ENCODE results near the gene HOMER2. TPM values are rescaled to one million over a fixed set of nuclear protein-coding genes. Genes with fewer than 3 reads are reported as not detected.
"Not testable (repeated sequence)": the region's sequence is repeated elsewhere in the genome, so short reads cannot be mapped to it uniquely, and the experiment has no call there.

Gene HOMER2
- polyA plus RNA-seq, 1 donor: 34.8 TPM

DNA sequence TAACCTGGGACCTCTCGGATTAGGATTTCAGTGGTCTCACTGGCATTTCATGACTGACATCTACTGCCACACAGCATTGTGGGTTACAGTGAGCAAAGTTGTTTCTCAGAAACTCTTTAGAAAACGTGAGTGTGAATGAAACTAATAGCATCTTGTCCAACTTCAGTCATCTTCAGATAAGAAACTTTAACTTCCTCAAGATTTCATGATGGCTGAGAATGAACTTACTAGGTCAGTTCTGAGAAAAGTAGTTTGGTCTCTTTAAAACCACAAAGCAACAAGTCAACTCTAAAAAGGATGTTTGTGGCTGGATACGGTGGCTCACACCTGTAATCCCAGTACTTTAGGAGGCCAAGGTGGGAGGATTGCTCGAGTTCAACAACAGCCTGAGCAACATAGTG, 14.2 kb upstream of the HOMER2 start:
- no peak for DNase-seq (ENCODE audit: low read depth)

- no peak for DNase-seq (ENCODE audit: low read depth)
These were observed 12.4 kb upstream of the HOMER2 start for GRCh38 chr15:82964890-82965289.

GRCh38 chr15:82963471-82964341, 11.2 kb upstream of the HOMER2 start:
- DNase-seq (ENCODE audit: low read depth): no peak

GRCh38 chr15:82960766-82961165, 8.2 kb upstream of the HOMER2 start:
- DNase-seq (ENCODE audit: low read depth): no peak

- no peak for DNase-seq (ENCODE audit: low read depth)
These were observed 6.9 kb upstream of the HOMER2 start for GRCh38 chr15:82959423-82959822.

DNA sequence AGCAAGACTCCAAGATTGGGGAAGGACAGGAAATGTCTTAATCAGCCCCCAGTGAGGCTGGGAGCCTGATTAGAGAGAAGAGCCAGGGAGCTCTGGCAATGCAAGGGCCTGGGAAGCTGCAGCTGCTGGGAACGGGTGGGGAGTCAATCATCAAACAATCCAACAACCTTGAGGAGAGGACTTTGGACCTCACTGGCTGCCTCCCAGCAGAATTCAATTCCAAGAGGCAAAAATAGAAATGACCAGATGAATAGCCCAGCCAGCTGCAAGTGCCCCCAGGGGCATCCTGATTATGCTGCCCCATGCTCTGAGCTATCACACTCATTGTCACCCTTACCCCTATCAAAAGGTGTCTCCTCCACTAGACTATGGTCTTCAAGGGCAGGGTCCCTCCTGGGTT, 6.1 kb upstream of the HOMER2 start:
- no peak for DNase-seq (ENCODE audit: low read depth)

GRCh38 chr15:82951472-82952157, 905 bp downstream of the HOMER2 start:
- DNase-seq (ENCODE audit: low read depth): no peak

GRCh38 chr15:82950746-82951370, 1.7 kb downstream of the HOMER2 start:
- DNase-seq (ENCODE audit: low read depth): no peak

DNA sequence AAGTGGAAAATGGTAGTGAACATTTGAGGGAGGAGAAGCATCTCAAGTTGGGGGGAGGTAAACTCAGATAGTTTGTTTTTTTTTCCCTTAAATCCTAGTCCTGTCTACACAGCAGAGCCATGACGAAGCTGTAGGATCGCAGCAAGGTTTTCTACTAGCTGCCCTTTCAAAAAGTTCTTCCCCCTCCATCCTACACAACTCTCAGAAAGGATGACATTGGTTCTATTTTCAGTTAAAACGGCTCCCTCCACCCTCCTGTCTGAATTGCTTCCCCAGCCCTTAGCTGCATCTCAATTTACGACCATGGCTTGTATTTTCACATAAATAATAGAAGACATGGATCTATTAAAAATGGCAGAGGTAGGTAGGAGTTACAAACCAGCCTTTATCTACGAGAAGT, 2.2 kb downstream of the HOMER2 start:
- DNase-seq (ENCODE audit: low read depth): no peak

- DNase-seq (ENCODE audit: low read depth): no peak
These were observed 6.3 kb downstream of the HOMER2 start for GRCh38 chr15:82946155-82946701.

GRCh38 chr15:82945326-82945725, 7.2 kb downstream of the HOMER2 start:
- no peak for DNase-seq (ENCODE audit: low read depth)

DNA sequence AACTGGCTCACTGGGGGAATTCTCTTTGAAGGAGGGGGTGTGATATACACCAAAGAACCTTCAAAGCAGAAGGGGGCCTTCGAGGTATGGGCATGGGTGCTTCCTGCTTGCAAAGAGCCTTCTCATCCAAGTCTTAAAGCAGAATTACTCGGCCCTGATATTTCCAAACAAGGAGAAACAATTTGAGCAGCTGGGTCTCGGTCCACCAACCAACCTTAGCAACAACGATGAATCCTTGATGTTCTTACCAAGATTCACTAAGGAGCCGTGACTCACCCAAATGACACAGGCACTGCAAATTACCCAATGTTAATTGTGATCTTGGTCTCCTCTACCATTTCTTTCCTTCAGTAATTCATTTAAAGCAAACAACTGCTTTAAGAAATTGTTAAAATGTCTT, 7.7 kb downstream of the HOMER2 start:
- DNase-seq (ENCODE audit: low read depth): no peak

- no peak for DNase-seq (ENCODE audit: low read depth)
These were observed 8.5 kb downstream of the HOMER2 start for GRCh38 chr15:82944056-82944455.

GRCh38 chr15:82943176-82943575, 9.3 kb downstream of the HOMER2 start:
- DNase-seq (ENCODE audit: low read depth): no peak

DNA sequence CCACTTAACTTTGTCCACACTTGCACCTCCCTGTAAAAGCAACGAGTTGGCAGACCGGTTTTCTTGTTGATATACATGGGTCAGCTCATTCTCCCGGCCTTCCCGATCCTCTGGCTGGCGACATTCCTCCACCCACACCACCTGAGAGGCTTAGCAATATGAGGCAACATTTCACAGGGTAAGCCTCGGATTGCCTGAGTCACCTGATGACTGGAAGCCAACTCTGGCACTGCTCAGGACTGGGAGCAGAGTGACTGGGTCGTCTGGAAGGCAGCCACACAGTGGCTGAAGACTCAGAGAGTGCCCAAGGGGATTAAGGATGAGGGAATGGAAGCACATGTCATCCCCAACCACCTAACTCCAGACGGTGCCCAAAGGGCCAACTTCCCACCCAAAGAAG, 9.8 kb downstream of the HOMER2 start:
- no peak for DNase-seq (ENCODE audit: low read depth)

DNA sequence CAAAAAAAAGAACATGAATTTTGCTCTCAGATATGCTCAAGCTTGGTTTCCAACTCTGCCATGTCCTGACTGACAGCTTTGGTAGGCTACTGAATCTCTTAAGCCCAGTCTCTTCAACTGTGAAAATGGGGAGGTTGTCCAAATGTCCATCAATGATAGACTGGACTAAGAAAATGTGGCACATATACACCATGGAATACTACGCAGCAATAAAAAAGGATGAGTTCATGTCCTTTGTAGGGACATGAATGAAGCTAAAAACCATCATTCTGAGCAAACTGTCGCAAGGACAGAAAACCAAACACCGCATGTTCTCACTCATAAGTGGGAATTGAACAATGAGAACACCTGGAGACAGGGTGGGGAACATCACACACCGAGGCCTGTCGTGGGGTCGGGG, 12.8 kb downstream of the HOMER2 start:
- DNase-seq (ENCODE audit: low read depth): not testable (repeated sequence)

DNA sequence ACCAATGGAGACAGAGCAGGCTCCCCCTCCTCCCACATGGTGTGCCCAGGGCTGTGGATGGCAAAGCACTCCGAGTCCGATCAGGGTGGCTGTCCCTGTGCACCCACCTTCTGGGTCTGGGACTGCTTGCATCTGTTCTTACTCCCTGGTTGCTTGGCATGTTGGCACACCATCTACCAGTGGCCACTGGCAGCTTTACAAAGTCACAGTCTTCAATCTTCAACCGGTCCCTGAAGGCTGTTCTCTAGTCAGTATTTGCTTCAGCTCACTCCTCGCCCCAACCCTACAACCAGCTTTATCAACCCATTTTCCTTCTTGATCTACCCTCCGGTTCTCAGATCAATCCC, 14.8 kb downstream of the HOMER2 start:
- no peak for DNase-seq (ENCODE audit: low read depth)

GRCh38 chr15:82936966-82937711, 15.4 kb downstream of the HOMER2 start:
- no peak for DNase-seq (ENCODE audit: low read depth)

GRCh38 chr15:82935382-82935781, 17.1 kb downstream of the HOMER2 start:
- no peak for DNase-seq (ENCODE audit: low read depth)

GRCh38 chr15:82934100-82934880, 18.2 kb downstream of the HOMER2 start:
- no peak for DNase-seq (ENCODE audit: low read depth)

- no peak for DNase-seq (ENCODE audit: low read depth)
These were observed 18.9 kb downstream of the HOMER2 start for GRCh38 chr15:82933576-82933975.

Data from forelimb muscle (tissue), 1 donor.